Melanocyte of skin (primary cell): Measurements from ENCODE around the gene CDK17. TPM values are rescaled to one million over a fixed set of nuclear protein-coding genes. Genes with fewer than 3 reads are reported as not detected.

Experiments
- small RNA-seq, 2 donors: library from RNA; depleted of rRNA; stranded (forward); fragments of <200 nt; gene quantifications; one replicate each; pipeline ENCODE3, GENCODE V24; 2012
- total RNA-seq, 2 donors: library from RNA; depleted of rRNA; stranded (reverse); fragments of >200 nt; gene quantifications; 2 replicates each; pipeline ENCODE4 v1.2.3, GENCODE V29; 2012

CDK17 gene
- total RNA-seq: 10 to 100 TPM; 65.0 to 69.9 TPM

DNA sequence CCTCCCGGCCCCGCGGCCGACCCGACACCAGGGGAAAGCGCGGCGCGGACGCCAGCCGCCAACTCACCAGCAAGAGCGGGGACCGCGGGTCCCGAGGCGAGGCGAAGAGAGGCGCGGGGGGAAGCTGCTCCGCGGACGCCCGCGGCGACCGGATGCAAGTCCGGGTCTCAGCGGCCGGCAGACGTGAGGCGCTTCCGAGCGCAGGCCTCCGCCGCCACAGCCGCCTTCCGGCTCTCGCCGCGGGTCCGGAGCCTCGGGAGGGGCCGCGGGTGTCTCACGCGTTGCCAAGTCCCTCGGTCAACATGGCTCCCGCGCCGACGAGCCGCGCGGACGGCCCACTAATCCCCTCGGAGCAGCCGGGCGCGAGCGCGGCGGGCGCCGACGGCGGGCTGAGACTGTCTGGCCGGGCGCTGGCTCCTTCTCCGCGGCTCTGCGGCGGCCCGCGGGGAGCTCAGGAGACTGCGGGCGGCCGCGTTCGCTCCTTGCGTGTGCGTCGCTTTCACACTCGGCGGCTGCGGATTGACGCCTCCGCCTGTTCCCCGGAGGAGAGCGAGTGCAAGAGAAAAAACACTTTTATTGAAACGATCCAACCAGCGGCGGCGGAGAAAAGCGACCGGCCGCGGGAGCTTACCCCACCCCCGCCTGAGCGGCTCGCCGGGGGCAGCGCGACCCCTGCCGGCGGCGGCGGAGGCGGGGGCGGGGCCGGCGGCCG is at the start of gene CDK17:
Gene CDK17, minus strand, starts transcription at position 521 of the 712 bp plus-strand sequence. CDS start 65,603 bp downstream, outside the sequence.

Small RNA genes lying within 50 kb of the gene (small RNA-seq; reads per million reads assigned to genes)
- gene RN7SKP11 (0.41 to 0.51 reads per million in 2 donors), gene RNU4-24P (0 reads per million in 2 donors)

Other genes with a start within 250 kb of the CDK17 start
- 10 to 100 TPM; 10.7 to 14.0 TPM for gene ELK3, start 206.1 kb downstream of the CDK17 start, total RNA-seq
- gene CFAP54, start 89.1 kb upstream of the CDK17 start, total RNA-seq: under 1 TPM; 0.33 to 0.34 TPM